Prostate gland (tissue), 2 donors: ENCODE data around the gene ITGA11.

Experiments
- CTCF ChIP-seq, 4 experiments: fragments of 200-600 bp in 2 of 4; fragments of 450-650 bp in 2 of 4; sonication (generic) in 2 of 4; IDR thresholded peaks; 1 replicate in 3 of 4; 2 replicates in 1 of 4; pipeline ENCODE4 v1.5.1; 2016 to 2019; ENCODE audit warnings: antibody characterized with exemption in 4 of 4, mild to moderate bottlenecking in 2 of 4, moderate library complexity in 2 of 4
- POLR2A ChIP-seq: fragments of 450-650 bp; IDR thresholded peaks from one replicate; pipeline ENCODE4 v1.6.1; 2016; ENCODE audit warnings: antibody characterized with exemption, mild to moderate bottlenecking
- POLR2AphosphoS5 ChIP-seq: sonication (generic); formaldehyde crosslinking; IDR thresholded peaks from one replicate; pipeline ENCODE4 v1.6.1; 2017; ENCODE audit warnings: antibody characterized with exemption

GRCh38 chr15:68313501-68314410, 118.2 kb downstream of the ITGA11 start:
- TF ChIP-seq POLR2AphosphoS5 (no peak), POLR2A (no peak), CTCF (IDR thresholded peaks at IDR 0.05) (no peak)
